Measurements from ENCODE around the gene RPN1. TPM values are rescaled to one million over a fixed set of nuclear protein-coding genes. Genes with fewer than 3 reads are reported as not detected.

Gene RPN1
- total RNA-seq = 498 and 800 TPM in 2 replicates

DNA sequence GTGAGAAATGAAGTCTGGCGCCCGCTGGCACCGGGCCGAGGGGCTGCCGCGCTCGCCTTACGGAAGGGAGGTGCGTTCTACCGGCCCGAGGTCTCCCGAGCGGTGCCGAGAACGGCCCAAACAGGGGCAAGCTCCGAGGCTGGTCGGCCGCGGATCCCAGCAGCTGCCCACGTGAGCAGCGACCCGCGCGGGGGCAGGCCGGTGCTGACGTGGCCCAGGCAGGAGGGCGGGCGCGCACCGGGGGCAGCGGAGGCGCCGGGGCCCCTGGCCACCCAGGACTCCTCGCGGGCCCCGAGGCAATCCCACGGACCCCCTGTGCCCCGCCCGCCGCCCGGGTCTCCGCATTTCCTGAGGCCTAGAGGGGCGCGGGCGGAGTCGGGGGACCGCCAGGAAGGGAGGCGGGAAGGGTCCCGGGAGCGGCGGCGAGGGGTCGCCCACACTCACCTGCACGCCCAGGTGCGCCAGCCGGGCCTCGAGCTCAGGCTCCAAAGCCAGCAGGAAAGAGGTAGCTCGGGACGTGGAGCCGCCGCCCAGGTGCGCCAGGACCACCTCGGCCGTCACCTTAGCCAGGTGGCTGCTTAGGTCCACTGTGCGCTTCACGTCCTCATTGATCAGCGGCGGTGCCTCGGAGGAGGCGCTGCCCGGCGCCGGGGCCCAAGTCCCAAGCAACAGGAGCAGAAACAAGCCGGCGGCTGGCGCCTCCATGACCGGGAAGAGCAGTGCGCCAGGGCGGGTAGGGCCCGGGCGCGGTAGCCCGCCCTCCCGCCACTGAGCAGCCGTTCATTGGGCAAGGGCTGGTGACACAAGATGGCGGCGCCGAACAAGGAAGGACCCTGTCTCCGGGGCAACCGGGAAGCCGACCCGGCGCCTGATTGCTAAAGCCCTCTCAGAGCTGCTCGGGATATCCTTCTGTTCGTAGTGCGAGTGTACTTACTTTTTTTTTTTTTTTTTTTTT lies at the start of gene RPN1:
Gene RPN1 (minus strand): TSS at position 723 of the 955 bp plus-strand sequence. CDS start 18 bp downstream, at position 705.

Other genes starting within 250 kb of the RPN1 start
- gene DNAJB8, start 183.9 kb downstream of the RPN1 start, total RNA-seq = not detected in 2 replicates
- 1.5 and 2.1 TPM in 2 replicates for gene GATA2, start 157.6 kb downstream of the RPN1 start, total RNA-seq
- 39.8 and 58.9 TPM in 2 replicates for gene RAB7A, start 75.4 kb upstream of the RPN1 start, total RNA-seq
- 34.4 and 41.1 TPM in 2 replicates for gene ACAD9, start 228.8 kb upstream of the RPN1 start, total RNA-seq